Tibial nerve (tissue), 4 donors: ENCODE data around the gene BPIFA3. TPM values are rescaled to one million over a fixed set of nuclear protein-coding genes. Genes with fewer than 3 reads are reported as not detected.

Experiments used
- DNase-seq, 2 donors: peaks; one replicate each; pipeline ENCODE4 v3.0.0-alpha.2; 2019; ENCODE audit warnings: low spot score in 2 of 2
- H3K27ac ChIP-seq, 4 donors: fragments of 200-600 bp; sonication (generic) in 3 of 4; one replicate each; pipeline ENCODE4 v1.5.1; 2017 to 2019; ENCODE audit warnings: mild to moderate bottlenecking in 1 of 4
- H3K27me3 ChIP-seq, 2 donors: fragments of 200-600 bp; sonication (generic) in 1 of 2; one replicate each; pipeline versions ENCODE4 v1.5.1 to v1.6.0; 2017 to 2019
- H3K36me3 ChIP-seq, 3 donors: fragments of 200-600 bp; sonication (generic); one replicate each; pipeline ENCODE4 v1.5.1; 2018 to 2019
- H3K4me1 ChIP-seq, 4 donors: fragments of 200-600 bp; sonication (generic) in 3 of 4; one replicate each; pipeline ENCODE4 v1.5.1; 2017 to 2019
- H3K4me3 ChIP-seq, 4 donors: fragments of 200-600 bp; sonication (generic) in 3 of 4; one replicate each; pipeline ENCODE4 v1.5.1; 2017 to 2019; ENCODE audit warnings: mild to moderate bottlenecking in 1 of 4, moderate library complexity in 1 of 4
- H3K9me3 ChIP-seq, 4 donors: fragments of 200-600 bp; sonication (generic) in 3 of 4; one replicate each; pipeline ENCODE4 v1.5.1; 2017 to 2019
- CTCF ChIP-seq, 5 experiments: fragments of 200-600 bp in 3 of 5; fragments of 450-650 bp in 2 of 5; sonication (generic) in 3 of 5; IDR thresholded peaks; one replicate each; pipeline ENCODE4 v1.5.1; 2016 to 2019; ENCODE audit warnings: antibody characterized with exemption in 5 of 5, mild to moderate bottlenecking in 3 of 5, moderate library complexity in 2 of 5
- EP300 ChIP-seq, 2 donors: sonication (generic); formaldehyde crosslinking; IDR thresholded peaks; one replicate each; pipeline ENCODE4 v1.6.1; 2017; ENCODE audit warnings: antibody characterized with exemption in 2 of 2, mild to moderate bottlenecking in 1 of 2
- POLR2A ChIP-seq, 2 donors: fragments of 450-650 bp; IDR thresholded peaks; one replicate each; pipeline ENCODE4 v1.6.1; 2017; ENCODE audit warnings: antibody characterized with exemption in 2 of 2, mild to moderate bottlenecking in 2 of 2, moderate library complexity in 2 of 2
- WGBS, 2 donors: methylation state at CpG; one replicate each; pipeline ENCODE4 v1.1.5; 2018; 5-methylcytosine and 5-hydroxymethylcytosine counted together
- total RNA-seq, 4 donors: library from RNA; depleted of rRNA; stranded (reverse); fragments of >200 nt; gene quantifications; one replicate each; pipeline ENCODE4 v1.1.0, GENCODE V29; 2016

BPIFA3 gene
- total RNA-seq, 4 donors from 2014 or later, result not detected

GRCh38 chr20:33233129-33233774, 16.1 kb downstream of the BPIFA3 start:
- 36 to 37% methylated on average over 5 of the region's 5 CpGs for WGBS, 2 donors
- Histone ChIP-seq H3K27ac (no peak overlapping the region), H3K27me3 (peaks cover 0 to 8% of the 10 kb centered on the region in 2 donors), H3K4me1 (no peaks in the 10 kb centered on the region), H3K9me3 (no peaks in the 10 kb centered on the region), H3K4me3 (no peak overlapping the region), H3K36me3 (no peaks in the 10 kb centered on the region)
- no peak for DNase-seq
- TF ChIP-seq EP300 (IDR thresholded peaks at IDR 0.05), result no peak
- TF ChIP-seq CTCF (IDR thresholded peaks at IDR 0.05), result no peak
- TF ChIP-seq POLR2A (IDR thresholded peaks at IDR 0.05), result no peak

GRCh38 chr20:33234050-33234449, 16.9 kb downstream of the BPIFA3 start:
- H3K36me3 ChIP-seq, result no peaks in the 10 kb centered on the region
- no peak for DNase-seq
- WGBS, 2 donors, result 91 to 93% methylated on average over 2 of the region's 2 CpGs

GRCh38 chr20:33235696-33236095, 18.5 kb downstream of the BPIFA3 start, which contains the start of gene BPIFA1:
Gene BPIFA1, plus strand, starts transcription at chr20:33235996. Its CDS starts 1,716 bp downstream, at chr20:33237712.
- Histone ChIP-seq H3K27me3 (peaks cover 0 to 8% of the 10 kb centered on the region in 2 donors), H3K9me3 (no peaks in the 10 kb centered on the region), H3K27ac (no peak within 1 kb of the TSS), H3K4me1 (no peaks in the 10 kb centered on the region), H3K4me3 (no peak within 1 kb of the TSS), H3K36me3 (no peaks in the 10 kb centered on the region)
- 59 to 61% methylated on average over 5 of the region's 5 CpGs for WGBS, 2 donors
- no peak for DNase-seq
- TF ChIP-seq CTCF (IDR thresholded peaks at IDR 0.05) (no peak), EP300 (IDR thresholded peaks at IDR 0.05) (no peak), POLR2A (IDR thresholded peaks at IDR 0.05) (no peak)

More at GRCh38 chr20:33234050-33234449, 16.9 kb downstream of the BPIFA3 start:
- no peak overlapping the region for H3K4me3 ChIP-seq
- H3K9me3 ChIP-seq, result no peaks in the 10 kb centered on the region
- no peak for TF ChIP-seq CTCF (IDR thresholded peaks at IDR 0.05)
- no peak for TF ChIP-seq EP300 (IDR thresholded peaks at IDR 0.05)
- no peak for TF ChIP-seq POLR2A (IDR thresholded peaks at IDR 0.05)
- no peak overlapping the region for H3K27ac ChIP-seq
- no peaks in the 10 kb centered on the region for H3K4me1 ChIP-seq
- H3K27me3 ChIP-seq, result peaks cover 0 to 8% of the 10 kb centered on the region in 2 donors

GRCh38 chr20:33236351-33236750, 19.2 kb downstream of the BPIFA3 start:
- H3K36me3 ChIP-seq, result no peaks in the 10 kb centered on the region
- peaks cover 0 to 8% of the 10 kb centered on the region in 2 donors for H3K27me3 ChIP-seq
- DNase-seq, result no peak
- no peak overlapping the region for H3K4me3 ChIP-seq
- H3K4me1 ChIP-seq, result no peaks in the 10 kb centered on the region
- TF ChIP-seq POLR2A (IDR thresholded peaks at IDR 0.05) (no peak), CTCF (IDR thresholded peaks at IDR 0.05) (no peak), EP300 (IDR thresholded peaks at IDR 0.05) (no peak)
- H3K27ac ChIP-seq, result no peak overlapping the region
- 87 to 90% methylated on average over 1 of the region's 1 CpG for WGBS, 2 donors
- no peaks in the 10 kb centered on the region for H3K9me3 ChIP-seq

GRCh38 chr20:33237989-33238388, 20.8 kb downstream of the BPIFA3 start:
- 77 to 79% methylated on average over 2 to 6 of the region's 6 CpGs for WGBS, 2 donors
- no peak for TF ChIP-seq CTCF (IDR thresholded peaks at IDR 0.05)
- H3K27me3 ChIP-seq, result peaks cover 0 to 8% of the 10 kb centered on the region in 2 donors
- no peaks in the 10 kb centered on the region for H3K4me1 ChIP-seq
- H3K9me3 ChIP-seq, result no peaks in the 10 kb centered on the region
- no peak for DNase-seq
- no peak overlapping the region for H3K4me3 ChIP-seq
- H3K27ac ChIP-seq, result no peak overlapping the region
- H3K36me3 ChIP-seq, result no peaks in the 10 kb centered on the region
